GM23248 (cell line): ENCODE measurements around the gene SGSM1.

Source experiments
- EZH2 ChIP-seq: fragments of 200-600 bp; sonication (generic); IDR thresholded peaks from 2 replicates; pipeline ENCODE4 v1.6.1; 2018; ENCODE audit warnings: antibody characterized with exemption, mild to moderate bottlenecking; ENCODE audit not compliant: insufficient read depth, poor library complexity, severe bottlenecking
- EZH2phosphoT487 ChIP-seq: fragments of 200-600 bp; sonication (generic); IDR thresholded peaks from 2 replicates; pipeline ENCODE4 v1.6.1; 2018; ENCODE audit warnings: antibody characterized with exemption, moderate library complexity, mild to moderate bottlenecking, low read depth; ENCODE audit not compliant: insufficient read depth

DNA sequence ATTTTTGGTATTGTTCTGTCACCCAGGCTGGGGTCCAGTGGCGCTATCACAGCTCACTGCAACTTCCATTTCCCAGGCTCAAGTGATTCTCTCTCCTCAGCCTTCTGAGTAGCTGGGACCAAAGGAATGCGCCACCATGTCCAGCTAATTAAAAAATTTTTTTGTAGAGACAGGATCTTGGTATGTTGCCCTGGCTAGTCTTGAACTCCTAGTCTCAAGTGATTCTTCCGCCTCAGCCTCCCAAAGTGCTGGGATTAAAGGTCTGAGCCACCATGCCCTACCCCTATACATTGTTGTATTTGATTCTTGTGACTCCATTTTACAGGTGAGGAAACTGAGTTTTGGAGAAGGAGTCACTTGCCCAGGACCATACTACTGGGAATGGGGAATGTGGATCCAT is 158.4 kb downstream of the SGSM1 start:
- TF ChIP-seq EZH2 (no peak), EZH2phosphoT487 (no peak)
